Fibroblast of villous mesenchyme (primary cell): ENCODE measurements around the gene TSPAN15. TPM values are rescaled to one million over a fixed set of nuclear protein-coding genes. Genes with fewer than 3 reads are reported as not detected.

ENCODE experiments used
- DNase-seq: peaks from one replicate; pipeline ENCODE4 v3.0.0-alpha.2; 2010; ENCODE audit warnings: low read depth
- H3K4me3 ChIP-seq: 2 replicates; pipeline ENCODE4 v1.5.1; 2011; ENCODE audit warnings: low read depth, mild to moderate bottlenecking, low read length
- CTCF ChIP-seq: IDR thresholded peaks from 2 replicates; pipeline ENCODE4 v1.5.1; 2012; ENCODE audit warnings: low read depth, mild to moderate bottlenecking, low read length; ENCODE audit not compliant: insufficient read depth
- total RNA-seq: library from RNA; depleted of rRNA; stranded (reverse); fragments of >200 nt; gene quantifications from 2 replicates; pipeline ENCODE4 v1.2.3, GENCODE V29; 2012

TSPAN15 gene
- total RNA-seq, 1 donor: 6.0 TPM

GRCh38 chr10:69435966-69436520 is 15.2 kb upstream of the TSPAN15 start:
- no peak for TF ChIP-seq CTCF
- no peak overlapping the region for H3K4me3 ChIP-seq
- no peak for DNase-seq

GRCh38 chr10:69437321-69438259 is 13.7 kb upstream of the TSPAN15 start:
- no peak for DNase-seq
- no peak for TF ChIP-seq CTCF
- H3K4me3 ChIP-seq: no peak overlapping the region

GRCh38 chr10:69438536-69439349 is 12.5 kb upstream of the TSPAN15 start:
- no peak for TF ChIP-seq CTCF
- no peak overlapping the region for H3K4me3 ChIP-seq
- DNase-seq: peak; percentile 89

GRCh38 chr10:69439350-69439739 is 11.9 kb upstream of the TSPAN15 start:
- DNase-seq: no peak
- peak overlapping the region; percentile 10 for H3K4me3 ChIP-seq
- TF ChIP-seq CTCF: no peak

- H3K4me3 ChIP-seq: no peak overlapping the region
- DNase-seq: peak; percentile 96
- TF ChIP-seq CTCF: no peak
Measured at GRCh38 chr10:69439813-69440506, 11.3 kb upstream of the TSPAN15 start.

- no peak for TF ChIP-seq CTCF
- no peak for DNase-seq
Measured at GRCh38 chr10:69443354-69443753, 7.9 kb upstream of the TSPAN15 start.

More at GRCh38 chr10:69443354-69443753, 7.9 kb upstream of the TSPAN15 start:
- no peak overlapping the region for H3K4me3 ChIP-seq
